ENCODE measurements around the gene FYB1.
"Not testable (repeated sequence)": the region's sequence is repeated elsewhere in the genome, so short reads cannot be mapped to it uniquely, and the experiment has no call there.

Gene FYB1, protein sequence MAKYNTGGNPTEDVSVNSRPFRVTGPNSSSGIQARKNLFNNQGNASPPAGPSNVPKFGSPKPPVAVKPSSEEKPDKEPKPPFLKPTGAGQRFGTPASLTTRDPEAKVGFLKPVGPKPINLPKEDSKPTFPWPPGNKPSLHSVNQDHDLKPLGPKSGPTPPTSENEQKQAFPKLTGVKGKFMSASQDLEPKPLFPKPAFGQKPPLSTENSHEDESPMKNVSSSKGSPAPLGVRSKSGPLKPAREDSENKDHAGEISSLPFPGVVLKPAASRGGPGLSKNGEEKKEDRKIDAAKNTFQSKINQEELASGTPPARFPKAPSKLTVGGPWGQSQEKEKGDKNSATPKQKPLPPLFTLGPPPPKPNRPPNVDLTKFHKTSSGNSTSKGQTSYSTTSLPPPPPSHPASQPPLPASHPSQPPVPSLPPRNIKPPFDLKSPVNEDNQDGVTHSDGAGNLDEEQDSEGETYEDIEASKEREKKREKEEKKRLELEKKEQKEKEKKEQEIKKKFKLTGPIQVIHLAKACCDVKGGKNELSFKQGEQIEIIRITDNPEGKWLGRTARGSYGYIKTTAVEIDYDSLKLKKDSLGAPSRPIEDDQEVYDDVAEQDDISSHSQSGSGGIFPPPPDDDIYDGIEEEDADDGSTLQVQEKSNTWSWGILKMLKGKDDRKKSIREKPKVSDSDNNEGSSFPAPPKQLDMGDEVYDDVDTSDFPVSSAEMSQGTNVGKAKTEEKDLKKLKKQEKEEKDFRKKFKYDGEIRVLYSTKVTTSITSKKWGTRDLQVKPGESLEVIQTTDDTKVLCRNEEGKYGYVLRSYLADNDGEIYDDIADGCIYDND

DNA sequence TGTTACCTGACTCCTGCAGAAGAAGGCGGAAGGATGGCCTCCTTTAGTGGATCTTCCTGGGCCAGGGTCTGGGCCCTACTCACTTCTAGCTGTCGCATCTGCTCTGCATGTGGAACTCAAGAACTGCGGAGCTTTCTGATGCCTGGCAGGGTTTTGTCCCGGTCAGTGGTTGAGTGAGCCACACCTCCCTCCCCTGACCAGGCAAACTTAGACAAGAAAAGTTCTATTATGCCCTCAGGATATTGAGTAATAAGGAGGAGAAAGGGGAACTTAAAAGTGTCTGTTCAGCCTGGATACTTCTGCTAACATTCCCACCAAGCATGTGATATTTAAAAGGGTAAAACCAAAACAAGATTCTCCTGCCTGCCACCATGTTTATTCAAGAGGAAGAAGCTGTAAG lies at the start of gene FYB1:
TSS of gene FYB1 (minus strand) at position 127 of the 400 bp plus-strand sequence. CDS start 16,603 bp downstream, outside the sequence.
- no peak for DNase-seq (ENCODE audit: low spot score)
- no peak for FAIRE-seq

DNA sequence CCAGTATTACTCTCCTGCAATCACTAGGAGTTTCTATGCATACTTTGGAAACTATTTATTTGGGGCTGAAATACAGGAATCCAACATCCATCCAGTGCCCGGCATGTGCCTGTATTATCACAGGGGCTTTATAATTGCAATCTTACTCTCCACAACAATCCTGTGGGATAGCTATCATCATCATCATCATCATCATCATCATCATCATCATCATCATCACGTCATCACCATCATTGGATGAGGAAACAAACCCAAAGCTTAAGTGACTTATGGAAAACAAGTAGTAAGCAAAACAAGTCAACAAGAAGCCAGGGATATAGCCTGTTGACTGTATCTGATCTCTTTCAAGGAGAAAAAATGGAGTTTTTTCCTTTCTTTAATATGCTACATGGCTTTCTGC lies 47.8 kb upstream of the FYB1 start:
- FAIRE-seq (no peak), DNase-seq (ENCODE audit: low spot score) (no peak)

DNA sequence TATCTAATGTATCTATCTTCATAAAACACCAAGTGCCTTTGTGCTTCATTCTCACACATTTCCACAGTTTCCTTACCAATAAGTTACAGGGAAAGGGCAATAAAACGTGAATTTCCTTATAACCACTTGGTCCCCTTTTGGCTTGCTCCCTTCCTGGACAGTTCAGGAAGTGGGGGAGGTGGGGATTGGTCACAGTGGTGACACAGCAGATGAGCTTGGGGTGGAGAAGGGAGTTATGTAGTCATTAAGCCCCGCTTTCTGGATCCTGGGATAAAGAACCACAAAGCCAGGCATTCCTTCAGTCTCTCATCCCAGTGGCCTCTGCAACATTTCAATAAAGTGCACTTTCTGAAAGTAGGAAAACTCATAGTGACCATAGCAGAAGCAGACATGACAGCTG lies 47.1 kb upstream of the FYB1 start:
- FAIRE-seq (no peak), DNase-seq (ENCODE audit: low spot score) (peak; percentile 25)

DNA sequence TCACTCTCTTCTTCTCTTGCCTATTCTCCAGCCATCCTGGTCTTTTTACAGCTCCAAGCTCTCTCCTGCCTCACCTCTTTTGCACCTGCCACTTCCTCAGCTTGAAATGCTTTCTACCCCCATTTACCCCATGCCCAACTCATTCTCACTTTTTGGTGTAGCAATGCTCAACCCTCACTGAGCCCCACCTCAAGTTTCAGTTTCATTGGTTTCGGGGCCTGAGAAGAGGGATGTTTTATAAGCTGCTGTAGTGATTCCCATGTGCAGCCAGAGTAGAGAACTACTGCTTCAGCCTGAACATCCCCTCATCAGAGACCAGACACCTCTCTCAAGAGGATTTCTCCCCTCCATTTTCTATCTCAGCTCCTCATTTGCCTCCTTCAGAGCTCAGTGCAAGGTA lies 45.2 kb upstream of the FYB1 start:
- DNase-seq (ENCODE audit: low spot score) (no peak), FAIRE-seq (no peak)

DNA sequence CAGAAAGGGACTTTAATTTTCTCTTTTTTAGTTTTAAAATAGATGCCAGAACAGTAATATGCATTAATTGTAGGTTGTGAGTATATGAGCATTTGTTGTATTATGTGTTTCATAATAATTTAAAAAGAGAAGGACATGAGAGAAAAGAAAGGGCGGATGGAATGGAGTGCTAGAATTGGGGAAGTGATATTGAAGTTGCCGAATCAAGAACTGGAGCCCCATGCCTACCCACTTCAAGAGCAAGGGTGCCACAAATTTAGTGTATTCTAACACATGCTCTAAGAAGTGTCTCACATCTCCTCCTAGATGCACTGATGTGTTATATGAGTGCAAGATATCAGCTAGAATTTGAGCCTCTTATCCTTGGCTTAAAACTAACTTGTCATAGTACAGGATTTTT lies 43.6 kb upstream of the FYB1 start:
- DNase-seq (ENCODE audit: low spot score), result no peak
- FAIRE-seq, result no peak

DNA sequence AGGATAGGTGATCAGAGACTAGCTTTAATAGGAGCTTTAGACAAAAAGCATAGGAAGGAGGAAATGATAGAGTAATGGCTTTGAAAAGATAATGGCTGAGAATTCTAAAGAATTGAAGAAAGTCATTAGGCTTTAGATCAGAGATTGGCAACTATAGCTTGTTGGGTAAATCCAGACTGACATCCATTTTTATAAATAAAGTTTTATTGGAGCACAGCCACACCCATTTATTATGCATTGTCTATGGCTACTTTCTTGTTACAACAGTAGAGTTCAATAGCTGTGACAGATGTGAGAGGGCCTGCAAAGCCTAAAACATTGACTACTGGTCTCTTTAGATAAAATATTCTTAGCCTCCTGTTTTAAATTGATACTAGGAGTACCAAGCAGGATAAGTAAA lies 40.7 kb upstream of the FYB1 start:
- FAIRE-seq (no peak), DNase-seq (ENCODE audit: low spot score) (no peak)

DNA sequence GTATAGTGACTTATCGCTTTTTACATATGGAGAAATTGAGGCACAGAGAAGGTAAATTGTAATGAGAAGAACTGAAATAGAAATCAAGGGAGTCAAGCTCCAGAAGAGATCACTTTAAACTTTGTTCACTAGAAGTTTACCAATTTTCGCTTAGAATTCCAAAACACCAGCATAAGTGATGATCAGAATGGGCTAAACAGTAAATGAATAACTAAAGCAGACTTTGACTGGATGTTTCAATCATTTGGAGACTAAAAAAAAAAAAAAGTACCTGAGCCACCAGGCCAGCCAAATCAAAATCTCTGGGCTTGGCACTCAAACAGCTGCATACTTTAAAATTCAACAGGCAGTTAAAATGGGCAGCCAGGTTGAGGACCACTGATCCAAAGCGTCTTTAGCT lies 38.2 kb upstream of the FYB1 start:
- no peak for FAIRE-seq
- no peak for DNase-seq (ENCODE audit: low spot score)

DNA sequence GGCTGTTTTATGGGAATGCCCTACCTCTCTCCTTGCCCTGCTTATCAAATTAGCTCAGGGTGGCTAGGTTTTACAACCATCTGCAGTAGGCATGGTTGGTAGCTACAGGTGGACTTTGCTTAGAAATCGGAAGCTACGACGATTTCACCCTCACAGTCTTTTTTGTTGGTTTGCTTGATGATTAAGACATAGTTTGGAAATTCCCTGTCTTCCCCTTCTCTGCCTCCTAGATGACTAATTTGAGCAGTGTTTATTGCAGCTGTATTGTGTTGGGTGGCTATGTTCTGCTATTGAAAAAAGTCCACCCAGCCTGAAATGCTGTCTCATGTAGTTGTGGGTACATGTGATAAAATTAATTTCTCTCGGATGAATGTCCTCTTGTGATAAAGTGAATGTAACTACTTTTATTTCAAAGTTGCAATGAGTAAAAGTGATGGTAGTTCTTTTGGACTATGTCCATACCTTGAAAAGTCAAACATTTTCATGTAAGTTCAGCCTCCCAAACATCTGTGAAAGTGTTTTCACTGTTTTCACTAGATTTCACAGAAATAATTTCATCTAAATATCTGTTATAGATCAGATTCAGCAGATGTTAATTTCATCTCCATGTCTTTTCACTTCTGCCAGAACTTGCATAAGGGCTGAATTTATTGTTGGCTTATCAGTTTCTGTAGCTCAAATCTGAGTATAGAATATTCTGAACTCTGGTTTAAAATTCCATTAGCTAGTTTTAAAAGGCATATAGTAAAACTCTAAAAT lies 37.3 kb upstream of the FYB1 start:
- FAIRE-seq (peak; percentile 37), DNase-seq (ENCODE audit: low spot score) (peak; percentile 69)

DNA sequence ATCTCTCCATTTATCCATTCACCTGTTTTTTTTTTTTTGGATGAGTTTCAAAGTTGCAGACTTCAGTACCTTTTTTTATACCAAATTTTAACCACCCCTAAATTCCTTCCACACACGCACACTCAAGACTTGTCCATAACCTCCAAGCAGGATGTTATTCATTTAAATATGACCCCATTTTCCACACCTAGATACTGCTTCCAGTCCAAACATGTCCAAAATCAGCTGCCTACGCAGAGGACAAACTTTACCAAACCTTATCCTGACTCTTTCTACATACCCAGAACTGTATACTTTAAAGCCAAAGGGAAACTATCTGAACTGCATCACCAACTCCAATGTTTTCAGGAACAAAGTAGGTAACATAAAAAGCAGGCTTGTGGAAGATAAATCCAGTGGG lies 36.0 kb upstream of the FYB1 start:
- DNase-seq (ENCODE audit: low spot score) (no peak), FAIRE-seq (no peak)

DNA sequence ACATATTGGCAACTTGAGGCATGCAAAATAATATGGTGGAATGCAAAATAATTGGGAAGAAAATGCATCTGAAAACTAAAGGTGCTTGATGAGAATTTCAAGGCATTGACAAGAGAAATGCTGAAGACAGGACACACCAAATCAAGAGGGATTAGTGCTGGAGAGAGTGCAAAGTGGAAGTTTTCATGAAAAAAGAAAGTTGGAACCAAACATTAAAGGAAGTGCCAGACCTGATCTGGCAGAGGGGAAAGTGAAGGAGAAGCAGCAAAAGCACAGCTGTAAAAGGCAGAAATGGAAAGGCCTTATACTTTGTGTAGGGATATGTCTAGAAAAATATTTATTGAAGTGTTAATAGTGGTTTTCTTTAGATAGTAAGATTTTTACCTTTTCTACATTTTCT lies 35.3 kb upstream of the FYB1 start:
- DNase-seq (ENCODE audit: low spot score) (no peak), FAIRE-seq (no peak)

DNA sequence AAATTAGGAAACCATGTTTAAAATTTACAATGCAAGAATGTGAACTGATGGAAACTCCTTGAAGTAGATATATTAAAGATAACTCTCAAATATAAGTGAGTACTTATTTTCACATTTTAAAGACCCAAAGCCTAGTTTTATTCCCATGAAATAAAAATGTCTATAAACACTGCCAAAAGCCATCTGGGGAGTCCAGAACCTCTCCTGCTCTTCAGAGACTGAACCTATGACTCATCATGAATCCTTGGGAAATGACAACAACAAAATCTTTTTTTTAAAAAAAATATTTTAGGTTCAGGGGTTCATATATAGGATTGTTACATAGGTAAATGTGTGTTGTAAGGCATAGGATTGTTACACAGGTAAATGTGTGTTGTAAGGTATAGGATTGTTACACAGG lies 33.8 kb upstream of the FYB1 start:
- DNase-seq (ENCODE audit: low spot score) (no peak), FAIRE-seq (no peak)

DNA sequence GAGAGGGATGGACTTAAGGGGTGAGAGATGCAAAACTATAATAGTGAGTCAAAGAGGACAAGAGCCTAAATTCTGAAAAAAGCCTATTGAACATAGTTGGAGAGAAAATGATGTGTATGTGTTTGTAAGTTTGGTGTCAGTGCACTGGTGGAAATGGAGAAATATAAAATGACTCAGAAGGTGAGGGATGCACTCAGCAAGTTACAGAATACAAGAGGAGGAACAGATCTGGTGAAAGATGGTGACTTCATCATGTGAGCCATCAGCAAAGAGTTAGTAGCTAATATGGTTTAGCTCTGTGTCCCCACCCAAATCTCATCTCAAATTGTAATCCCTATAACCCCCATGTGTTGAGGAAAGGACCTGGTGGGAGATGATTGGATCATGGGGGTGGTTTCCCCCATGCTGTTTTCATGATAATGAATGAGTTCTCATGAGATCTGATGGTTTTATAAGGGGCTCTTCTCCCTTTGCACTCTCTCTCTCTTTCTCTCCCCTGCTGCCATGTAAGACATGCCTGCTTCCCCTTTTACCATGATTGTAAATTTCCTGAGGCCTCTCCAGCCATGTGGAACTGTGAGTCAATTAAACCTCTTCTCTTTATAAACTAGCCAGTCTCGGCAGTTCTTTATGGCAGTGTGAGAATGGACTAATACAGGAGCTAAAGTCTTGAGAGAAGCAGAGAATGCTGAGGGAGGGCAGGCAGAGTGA lies 30.4 kb upstream of the FYB1 start:
- no peak for FAIRE-seq
- no peak for DNase-seq (ENCODE audit: low spot score)

DNA sequence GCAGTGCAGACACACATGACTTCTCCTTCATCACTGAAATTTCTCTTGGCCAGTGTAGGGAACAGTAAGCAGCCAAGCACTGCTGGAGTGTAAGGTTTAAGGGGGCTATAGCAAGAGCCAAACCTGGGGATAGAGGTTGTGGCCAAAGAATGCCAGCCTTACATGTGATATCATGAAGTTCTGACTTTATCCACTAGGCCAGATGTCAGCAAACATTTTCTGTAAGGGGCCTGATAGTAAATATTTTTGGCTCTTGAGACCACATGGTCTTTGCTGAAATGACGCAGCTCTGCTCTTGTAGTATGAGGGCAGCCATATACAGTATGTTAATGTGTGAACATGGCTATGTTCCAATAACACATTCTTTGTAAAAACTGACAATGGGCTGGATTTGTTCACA lies 29.7 kb upstream of the FYB1 start:
- no peak for DNase-seq (ENCODE audit: low spot score)
- FAIRE-seq, result no peak

DNA sequence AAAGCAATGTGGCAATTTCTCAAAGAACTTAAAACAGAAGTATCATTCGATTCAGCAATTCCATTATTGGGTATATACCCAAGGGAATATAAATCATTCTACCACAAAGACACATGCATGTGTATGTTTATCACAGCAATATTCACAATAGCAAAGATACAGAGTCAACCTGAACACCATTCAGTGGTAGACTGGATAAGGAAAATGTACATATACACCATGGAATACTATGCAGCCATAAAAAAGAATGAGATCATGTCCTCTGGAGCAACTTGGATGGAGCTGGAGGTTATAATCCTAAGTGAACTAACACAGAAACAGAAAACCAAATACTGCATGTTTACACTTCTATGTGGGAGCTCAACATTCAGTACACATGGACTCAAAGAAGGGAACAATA lies 21.4 kb upstream of the FYB1 start:
- FAIRE-seq, result peak; percentile 40
- no peak for DNase-seq (ENCODE audit: low spot score)

DNA sequence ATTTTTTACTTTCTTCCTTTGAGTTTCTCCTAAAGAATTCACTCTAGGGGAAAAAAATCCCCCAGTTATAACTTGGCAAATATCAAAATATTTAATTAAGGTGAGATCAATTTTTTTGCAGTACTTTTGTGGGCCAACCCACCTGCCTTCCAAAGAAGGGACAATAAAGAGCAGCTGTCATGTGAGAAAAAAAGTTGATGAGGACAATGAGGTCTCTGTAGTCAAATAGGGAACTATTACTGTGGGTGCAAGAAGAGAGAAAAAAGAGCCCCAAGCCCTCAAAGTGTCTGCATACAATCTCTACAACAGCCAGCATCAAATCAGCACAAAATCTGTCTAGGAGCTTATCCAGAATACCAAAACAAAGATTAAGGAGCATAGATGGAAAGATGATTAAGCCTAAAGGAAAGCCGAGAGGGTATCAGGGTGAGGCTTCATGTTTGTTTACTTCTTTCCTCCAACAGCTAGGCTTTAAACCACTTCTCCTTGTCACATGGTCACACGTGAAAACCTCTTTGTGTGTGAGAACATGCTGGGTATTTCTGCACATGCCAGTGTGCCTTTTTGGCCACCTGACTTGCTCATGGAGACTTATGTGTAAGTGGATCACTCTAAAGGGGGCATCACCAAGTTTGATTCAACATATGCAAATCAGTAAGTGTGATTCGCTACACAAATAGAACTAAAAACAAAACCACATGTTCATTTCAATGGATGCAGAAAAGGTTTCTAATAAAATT lies 19.2 kb upstream of the FYB1 start:
- DNase-seq (ENCODE audit: low spot score) (no peak), FAIRE-seq (no peak)

DNA sequence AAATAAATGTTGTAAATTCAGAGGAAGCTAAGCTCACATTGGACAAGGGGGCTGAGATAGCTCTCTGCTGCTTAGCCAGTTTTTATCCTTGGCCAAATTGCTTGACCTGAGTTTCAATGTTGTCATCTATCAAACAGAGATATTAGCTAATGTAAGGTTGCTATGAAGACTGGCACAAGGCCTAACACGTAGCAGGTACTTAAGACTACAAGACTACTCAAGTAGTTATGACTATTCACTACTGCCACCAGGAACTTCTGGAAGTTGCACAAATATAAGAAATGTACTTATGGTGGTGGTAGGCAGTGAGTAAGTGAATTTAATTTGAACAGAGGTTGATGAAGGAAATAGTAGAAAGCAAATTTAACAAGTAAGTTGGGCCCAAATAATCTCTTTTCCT lies 17.4 kb upstream of the FYB1 start:
- FAIRE-seq, result no peak
- DNase-seq (ENCODE audit: low spot score), result no peak

DNA sequence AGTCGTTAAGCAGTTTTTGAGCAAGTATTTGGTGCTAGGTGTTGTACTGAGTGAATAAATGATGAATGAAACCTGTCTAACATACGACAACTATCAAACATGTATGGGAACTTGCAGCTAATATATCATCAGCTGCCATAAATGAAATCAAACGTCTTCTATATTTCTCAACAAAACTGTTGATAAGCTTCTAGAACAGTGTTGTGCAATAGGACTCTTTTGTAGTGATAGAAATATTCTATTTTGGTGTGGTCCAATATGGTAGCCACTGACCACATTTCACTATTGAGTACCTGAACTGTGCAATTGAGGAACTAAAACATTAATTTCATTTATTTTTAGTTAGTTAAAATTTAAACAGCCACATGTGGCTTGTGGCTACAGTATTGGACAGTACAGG lies 16.3 kb upstream of the FYB1 start:
- DNase-seq (ENCODE audit: low spot score) (no peak), FAIRE-seq (no peak)

DNA sequence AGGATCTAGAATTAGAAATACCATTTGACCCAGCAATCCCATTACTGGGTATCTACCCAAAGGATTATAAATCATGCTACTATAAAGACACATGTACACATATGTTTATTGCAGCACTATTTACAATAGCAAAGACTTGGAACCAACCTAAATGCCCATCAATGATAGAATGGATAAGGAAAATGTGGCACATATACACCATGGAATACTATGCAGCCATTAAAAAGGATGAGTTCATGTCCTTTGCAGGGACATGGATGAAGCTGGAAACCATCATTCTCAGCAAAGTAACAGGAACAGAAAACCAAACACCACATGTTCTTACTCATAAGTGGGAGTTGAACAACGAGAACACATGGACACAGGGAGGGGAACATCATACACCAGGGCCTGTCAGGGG lies 15.1 kb upstream of the FYB1 start:
- not testable (repeated sequence) for FAIRE-seq; DNase-seq (ENCODE audit: low spot score)

DNA sequence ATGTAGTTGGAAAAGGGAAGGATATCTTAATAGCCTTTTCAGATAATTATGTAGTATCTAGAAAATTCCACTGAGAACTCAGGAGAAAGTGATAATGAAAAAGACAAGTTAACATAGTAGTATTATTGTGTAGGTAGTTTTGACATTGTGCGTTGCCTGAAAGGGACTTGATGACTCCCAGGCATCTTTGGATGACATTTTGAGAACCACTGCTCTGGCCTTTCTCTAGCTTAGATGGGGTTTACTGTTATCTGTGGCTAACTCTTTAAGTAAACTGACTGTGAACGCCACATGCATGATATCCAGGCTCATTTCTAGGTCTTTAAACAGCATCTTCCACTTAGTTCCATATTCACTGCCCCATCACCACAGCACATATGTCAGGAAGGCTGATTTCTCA lies 14.4 kb upstream of the FYB1 start:
- FAIRE-seq (no peak), DNase-seq (ENCODE audit: low spot score) (no peak)

DNA sequence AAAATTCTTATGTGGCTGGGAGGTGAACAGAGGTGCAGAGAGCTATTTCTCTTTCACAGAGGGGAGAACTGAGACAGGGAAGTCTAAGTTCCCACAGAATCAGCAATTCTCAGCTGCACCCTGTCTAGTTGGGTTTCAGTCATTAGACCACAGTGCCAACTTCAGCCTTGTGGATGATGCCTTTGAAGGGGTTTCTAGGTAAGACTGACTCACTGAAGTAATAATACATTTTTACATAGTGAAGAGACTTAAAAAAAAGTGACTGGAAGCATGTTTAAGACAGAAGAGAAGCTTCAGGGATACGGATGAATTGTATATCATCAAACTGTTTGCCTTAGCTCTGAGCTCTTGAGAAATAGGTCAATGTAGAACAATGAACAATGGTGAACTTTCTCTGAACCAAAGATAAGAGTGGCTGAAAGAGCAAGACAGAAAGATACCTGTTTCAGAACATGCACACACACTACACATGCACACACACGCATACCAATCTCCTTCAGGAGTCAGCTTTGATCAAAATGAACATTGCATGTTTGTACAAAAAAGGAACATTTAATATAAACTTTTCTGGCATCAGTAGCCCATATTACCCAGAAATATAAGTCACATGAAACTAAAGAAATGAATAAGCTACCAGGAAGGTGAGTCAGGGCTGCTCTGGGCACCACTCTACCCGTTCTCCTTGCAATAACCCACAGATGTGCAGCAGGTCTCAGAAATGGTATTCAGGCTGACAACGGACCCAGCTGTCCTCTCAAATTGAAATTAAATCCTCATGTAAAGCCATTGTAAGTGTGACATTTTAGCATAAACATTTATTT lies 12.6 kb upstream of the FYB1 start:
- DNase-seq (ENCODE audit: low spot score), result peak; percentile 48

More for the DNA sequence above, 12.6 kb upstream of the FYB1 start:
- no peak for FAIRE-seq

Measured in urothelium cell line (cell line).